HL-60/S4 treated with retinoic acid at 250 ng/mL for 4 days and 3 days (cell line): ENCODE data around the gene CXorf49.
"Not testable (repeated sequence)": the region's sequence is repeated elsewhere in the genome, so short reads cannot be mapped to it uniquely, and the experiment has no call there.

ENCODE experiments used
- in situ Hi-C: fragments of 300-500 bp; cut with MboI; formaldehyde crosslinking; loops from 2 replicates; pipeline ENCODE4 v1.7.0; 2022; ENCODE audit warnings: low sequenced_read_pairs

Gene CXorf49

GRCh38 chrX:71718185-71718584, at the start of gene CXorf49:
CXorf49 (minus strand) TSS chrX:71718285; CDS start chrX:71718151, 134 bp downstream.
- in situ Hi-C loops, result not testable (repeated sequence)

DNA sequence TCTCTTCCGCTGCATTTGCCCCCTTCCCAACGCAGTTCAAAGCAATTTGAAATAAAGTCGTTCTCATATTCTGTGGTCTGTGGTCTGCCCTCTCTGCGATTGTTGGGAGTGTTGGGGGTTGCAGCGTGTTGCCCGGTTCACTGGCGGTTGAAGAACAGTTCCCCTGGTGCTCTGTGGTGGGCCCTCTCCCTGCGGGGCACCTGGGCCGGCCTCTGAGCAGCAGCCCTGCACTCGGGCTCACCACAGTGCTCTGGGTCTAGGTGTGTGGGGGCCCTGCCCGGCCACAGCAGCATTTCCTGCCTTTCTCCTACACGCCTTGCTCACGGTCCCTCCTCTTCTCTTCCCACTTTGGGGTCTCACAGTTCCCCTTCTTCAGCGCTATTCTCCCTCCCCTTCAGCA, 49.0 kb upstream of the CXorf49 start:
- in situ Hi-C loops, result not testable (repeated sequence)

DNA sequence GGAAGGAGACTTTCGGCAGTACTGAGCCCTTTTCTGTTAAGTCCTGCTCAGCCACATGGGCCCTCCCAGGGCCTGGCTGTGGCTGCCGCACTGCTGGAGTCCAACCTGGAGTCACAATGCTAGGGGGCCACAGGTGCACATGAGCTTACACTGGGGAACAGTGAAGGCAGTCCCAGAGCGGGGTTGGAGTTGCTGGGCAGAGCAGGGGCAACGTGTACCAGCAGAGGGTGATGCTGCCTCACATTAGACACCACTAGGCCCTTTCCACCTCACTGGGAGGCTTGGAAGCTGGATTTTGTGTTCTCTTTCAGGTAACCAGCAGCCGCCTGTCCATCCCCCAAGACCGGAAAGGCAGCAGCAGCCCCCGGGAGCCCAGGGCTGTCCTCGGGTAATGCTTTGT, 47.5 kb upstream of the CXorf49 start:
- in situ Hi-C loops, result not testable (repeated sequence)

- in situ Hi-C loops, result not testable (repeated sequence)
Measured at GRCh38 chrX:71764832-71765231, 46.7 kb upstream of the CXorf49 start.

DNA sequence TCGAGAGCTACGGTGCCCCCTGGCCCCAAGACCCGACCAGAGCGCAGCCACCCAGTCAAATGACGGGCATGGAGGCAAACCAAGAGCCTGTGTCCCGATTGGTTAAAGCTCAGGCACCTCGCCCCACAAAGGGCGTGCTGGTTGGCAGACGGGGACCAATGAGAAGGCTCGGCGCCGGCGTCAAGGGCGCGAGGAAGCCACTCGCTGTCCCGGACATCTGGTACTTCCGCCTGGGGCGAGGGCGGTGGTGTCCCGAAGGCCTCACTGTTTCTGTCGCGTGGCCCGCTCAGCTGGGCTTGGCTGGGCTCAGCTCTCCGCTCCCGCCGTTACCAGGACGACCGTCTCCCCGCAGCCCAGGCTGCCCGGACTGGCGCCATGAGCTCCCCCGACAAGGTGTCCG, 45.0 kb upstream of the CXorf49 start, which contains the start of gene CXorf49B:
Gene CXorf49B (plus strand): TSS at position 301 of the 400 bp plus-strand sequence. CDS start 75 bp downstream, at position 376.
- in situ Hi-C loops, result not testable (repeated sequence)

- in situ Hi-C loops, result not testable (repeated sequence)
Measured at GRCh38 chrX:71760688-71761281, 42.7 kb upstream of the CXorf49 start.

GRCh38 chrX:71720289-71720886, 2.3 kb upstream of the CXorf49 start:
- in situ Hi-C loops, result not testable (repeated sequence)

DNA sequence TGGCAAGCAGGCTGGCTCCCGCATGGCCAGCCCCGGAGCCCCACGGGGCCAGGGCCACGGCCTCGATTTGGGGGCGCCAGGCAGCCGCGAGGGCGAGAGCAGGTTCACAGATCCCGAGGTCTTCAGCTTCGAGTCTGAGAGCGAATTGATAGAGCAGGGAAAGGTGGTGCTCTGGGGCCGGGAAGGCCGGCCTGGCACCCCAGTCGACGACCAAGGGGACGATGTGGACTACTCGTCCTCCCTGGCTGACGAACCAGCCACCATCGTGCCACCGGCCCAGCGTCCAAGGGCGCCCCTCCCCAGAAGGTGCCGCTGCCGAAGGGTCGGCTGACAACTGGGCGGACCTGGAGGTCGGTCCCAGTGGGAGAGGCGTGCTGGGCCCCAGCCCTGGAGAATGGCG, 1.1 kb upstream of the CXorf49 start:
- in situ Hi-C loops, result not testable (repeated sequence)

GRCh38 chrX:71716323-71716722, 1.8 kb downstream of the CXorf49 start:
- in situ Hi-C loops, result not testable (repeated sequence)

- in situ Hi-C loops, result not testable (repeated sequence)
Measured at GRCh38 chrX:71715551-71715950, 2.5 kb downstream of the CXorf49 start.

DNA sequence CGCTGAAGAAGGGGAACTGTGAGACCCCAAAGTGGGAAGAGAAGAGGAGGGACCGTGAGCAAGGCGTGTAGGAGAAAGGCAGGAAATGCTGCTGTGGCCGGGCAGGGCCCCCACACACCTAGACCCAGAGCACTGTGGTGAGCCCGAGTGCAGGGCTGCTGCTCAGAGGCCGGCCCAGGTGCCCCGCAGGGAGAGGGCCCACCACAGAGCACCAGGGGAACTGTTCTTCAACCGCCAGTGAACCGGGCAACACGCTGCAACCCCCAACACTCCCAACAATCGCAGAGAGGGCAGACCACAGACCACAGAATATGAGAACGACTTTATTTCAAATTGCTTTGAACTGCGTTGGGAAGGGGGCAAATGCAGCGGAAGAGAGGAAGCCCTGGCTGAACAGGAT, 4.0 kb downstream of the CXorf49 start:
- in situ Hi-C loops, result not testable (repeated sequence)

DNA sequence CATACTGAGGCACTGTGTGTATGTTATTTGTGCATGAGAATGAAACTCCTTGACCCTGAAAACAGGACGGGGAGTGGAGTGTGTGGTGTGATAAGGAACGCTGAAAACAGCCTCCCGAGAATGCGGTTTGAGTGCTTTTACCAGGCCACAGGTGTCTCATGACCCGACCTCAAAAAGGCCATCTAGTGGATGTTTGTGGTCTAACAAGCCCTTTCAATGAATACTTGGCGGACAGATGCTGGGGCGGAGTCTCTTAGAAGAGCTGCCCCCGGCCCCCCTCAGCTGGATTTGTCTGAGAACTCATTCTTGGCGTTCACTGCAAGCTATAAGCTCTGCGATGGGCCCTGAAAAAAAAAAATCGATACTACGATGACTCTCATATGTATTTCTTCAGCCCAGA, 15.2 kb downstream of the CXorf49 start:
- in situ Hi-C loops, result not testable (repeated sequence)

DNA sequence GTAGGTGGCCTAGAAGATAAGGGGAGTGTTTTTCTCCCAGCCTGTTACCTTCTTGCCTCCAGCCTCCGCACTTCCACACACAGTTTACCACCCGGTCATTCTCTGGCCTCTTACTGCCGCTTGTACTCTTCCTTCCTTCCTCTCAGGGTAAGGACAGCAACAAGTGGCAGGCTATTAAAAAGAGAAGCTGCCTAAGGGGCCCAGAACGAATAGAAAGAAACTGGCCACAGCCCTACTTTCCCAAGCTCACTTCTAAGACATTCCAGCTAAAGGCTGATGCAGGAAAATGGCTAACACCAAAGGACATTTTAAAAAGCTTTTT, 19.1 kb downstream of the CXorf49 start:
- in situ Hi-C loops, result not testable (repeated sequence)

DNA sequence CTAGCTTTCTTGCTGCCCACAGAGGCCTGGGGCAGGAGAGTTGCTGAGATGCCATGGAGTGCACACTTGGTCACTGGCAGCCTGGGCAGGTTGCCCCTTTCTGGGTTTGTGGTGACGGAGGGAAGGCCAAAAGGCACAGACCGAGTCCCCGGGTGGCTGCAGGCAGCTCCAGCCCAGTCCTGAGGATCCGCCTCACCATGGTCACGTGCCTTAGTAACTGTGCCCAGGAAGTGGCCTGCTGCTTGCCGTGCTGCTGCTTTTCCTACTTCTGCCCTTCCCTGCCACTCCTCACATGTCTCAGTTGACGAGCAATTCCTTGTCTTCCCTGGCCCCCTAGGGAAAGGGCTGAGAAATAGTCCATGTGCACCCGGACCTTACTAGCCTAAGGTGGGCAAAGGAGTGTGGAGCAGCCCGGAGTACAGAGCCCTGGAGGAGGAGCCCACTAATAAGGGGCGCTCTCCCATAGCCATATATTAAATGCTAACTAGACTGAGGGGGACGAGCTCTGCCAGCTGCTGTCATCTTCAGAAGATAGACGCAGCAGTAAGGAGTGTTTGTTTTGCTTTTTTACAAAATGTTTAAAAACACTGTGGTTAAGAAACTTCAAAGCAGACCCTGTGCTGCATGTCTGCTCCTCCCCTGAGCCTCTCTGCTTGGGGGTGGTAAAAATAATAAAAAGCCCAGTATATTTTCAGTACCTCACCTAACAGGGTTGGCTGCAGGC, 19.6 kb downstream of the CXorf49 start:
- in situ Hi-C loops, result not testable (repeated sequence)

DNA sequence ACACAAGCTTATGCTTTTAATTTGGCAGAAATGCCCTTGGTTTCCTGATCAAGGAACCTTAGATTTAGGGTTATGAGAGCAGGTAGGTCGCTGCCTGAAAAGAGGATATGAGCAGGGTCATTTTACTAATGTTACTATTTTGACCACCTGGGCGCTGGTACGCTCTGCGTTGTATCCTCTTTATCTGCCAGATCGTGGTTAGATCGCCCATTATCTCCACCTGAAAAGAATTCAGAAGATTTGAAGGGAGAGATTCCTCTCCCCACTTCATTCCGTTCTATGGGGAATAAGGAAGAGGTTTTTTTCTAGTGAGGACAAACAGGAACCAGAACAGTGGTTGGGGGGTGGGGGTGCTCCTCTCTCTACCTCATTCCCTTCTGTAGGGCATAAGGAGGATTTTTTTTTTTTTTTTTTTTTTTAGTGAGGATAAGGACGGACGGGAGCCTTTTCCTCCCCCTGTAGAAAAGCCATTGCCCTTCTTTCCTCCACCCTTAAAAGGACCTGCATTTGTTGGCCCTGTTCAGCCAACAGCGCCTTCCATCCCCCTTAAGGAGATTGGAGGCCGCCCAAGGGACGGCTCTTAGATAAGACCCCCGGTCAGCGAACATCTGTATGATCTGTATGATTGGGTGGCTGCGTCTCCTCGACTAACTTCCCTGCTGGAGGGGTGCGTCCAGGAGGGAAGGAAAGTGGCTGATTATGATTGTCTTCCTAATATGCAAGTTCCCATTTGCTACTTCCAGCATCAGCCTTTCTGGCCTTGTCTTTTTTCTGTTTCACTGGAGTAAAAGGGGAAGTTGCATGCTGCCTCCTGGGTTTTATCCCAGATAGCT, 20.4 kb downstream of the CXorf49 start:
- in situ Hi-C loops, result not testable (repeated sequence)

DNA sequence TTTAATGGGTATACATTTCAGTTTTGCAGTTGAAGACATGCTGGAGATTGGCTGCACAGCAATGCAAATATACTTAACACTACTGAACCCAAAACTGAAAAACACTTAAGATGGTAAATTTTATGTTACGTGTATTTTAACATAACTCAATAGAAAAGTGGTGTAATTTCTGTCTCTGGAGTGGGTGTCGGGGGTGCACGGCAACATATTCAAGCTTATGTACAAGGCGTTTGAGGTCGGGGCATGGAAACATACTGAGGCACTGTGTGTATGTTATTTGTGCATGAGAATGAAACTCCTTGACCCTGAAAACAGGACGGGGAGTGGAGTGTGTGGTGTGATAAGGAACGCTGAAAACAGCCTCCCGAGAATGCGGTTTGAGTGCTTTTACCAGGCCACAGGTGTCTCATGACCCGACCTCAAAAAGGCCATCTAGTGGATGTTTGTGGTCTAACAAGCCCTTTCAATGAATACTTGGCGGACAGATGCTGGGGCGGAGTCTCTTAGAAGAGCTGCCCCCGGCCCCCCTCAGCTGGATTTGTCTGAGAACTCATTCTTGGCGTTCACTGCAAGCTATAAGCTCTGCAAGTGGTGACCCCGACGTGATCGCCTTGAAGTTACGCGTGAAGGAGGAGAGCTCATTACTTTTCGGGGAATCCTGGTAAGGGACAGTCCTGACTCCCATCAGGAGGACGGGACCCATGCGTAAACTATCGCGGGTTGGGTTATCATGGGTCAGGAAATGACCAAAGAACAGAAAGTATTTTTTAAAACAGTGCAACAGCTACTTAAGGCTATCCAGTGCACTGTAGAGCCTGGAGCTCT, 21.2 kb downstream of the CXorf49 start:
- in situ Hi-C loops, result not testable (repeated sequence)

DNA sequence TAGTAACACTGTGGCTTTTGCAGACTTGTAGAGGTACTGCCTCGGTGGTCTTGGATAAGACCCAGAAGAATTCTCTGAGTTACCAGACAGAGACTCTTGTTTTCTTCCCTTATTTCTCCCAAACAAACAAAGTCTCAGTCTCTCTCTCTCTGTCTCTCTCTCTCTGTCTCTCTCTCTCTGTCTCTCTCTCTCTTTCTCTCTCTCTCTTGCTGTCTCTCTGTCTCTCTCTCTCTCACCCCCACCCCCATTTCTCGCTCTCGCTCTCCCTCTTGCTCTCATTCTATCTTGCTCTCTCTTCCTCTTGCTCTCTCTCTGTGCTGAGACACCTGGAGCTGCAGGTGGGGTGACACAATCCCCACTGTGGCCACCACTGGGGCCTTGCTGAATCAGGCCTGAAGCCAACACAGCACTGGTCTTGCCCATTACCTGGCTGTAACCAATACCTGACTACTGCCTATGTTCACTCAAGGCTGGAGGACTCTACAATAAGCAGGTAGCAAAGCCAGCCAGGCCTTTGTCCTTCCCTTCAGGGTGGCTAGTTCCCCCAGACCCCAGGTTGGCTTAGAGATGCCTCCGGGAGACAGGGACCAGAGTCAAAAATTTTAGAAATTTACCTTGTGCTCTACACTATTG, 38.4 kb downstream of the CXorf49 start:
- in situ Hi-C loops, result no loop called here

GRCh38 chrX:71677195-71677594, 40.9 kb downstream of the CXorf49 start:
- in situ Hi-C loops, result not testable (repeated sequence)

- in situ Hi-C loops, result not testable (repeated sequence)
Measured at GRCh38 chrX:71676068-71676795, 41.9 kb downstream of the CXorf49 start.
